Measurements from ENCODE around the gene EPHB1.

GRCh38 chr3:134927599-134927998 lies 132.5 kb downstream of the EPHB1 start:
- TF ChIP-seq EP300 (IDR thresholded peaks at IDR 0.05; ENCODE audit: low read depth) (no peak), POLR2AphosphoS5 (IDR thresholded peaks at IDR 0.05) (no peak)

Data from transverse colon (tissue), 3 donors.